ENCODE measurements around the gene NUDC. TPM values are rescaled to one million over a fixed set of nuclear protein-coding genes. Genes with fewer than 3 reads are reported as not detected.

The NUDC gene
- total RNA-seq, 4 donors from 2014 or later = 35.5 to 53.7 (median 44.5) TPM

- no peak for ATAC-seq (ENCODE audit: low FRiP score)
- TF ChIP-seq CTCF (IDR thresholded peaks at IDR 0.05) = no peak
- no peak for DNase-seq (ENCODE audit: low spot score)
These were observed 72.7 kb downstream of the NUDC start for GRCh38 chr1:26994020-26994786.

- TF ChIP-seq CTCF (IDR thresholded peaks at IDR 0.05) = no peak
- no peak for DNase-seq (ENCODE audit: low spot score)
- ATAC-seq (ENCODE audit: low FRiP score) = no peak
These were observed 73.4 kb downstream of the NUDC start for GRCh38 chr1:26994787-26995517.

GRCh38 chr1:26996024-26996423, 74.5 kb downstream of the NUDC start:
- no peak for ATAC-seq (ENCODE audit: low FRiP score)
- no peak for DNase-seq (ENCODE audit: low spot score)
- no peak for TF ChIP-seq CTCF (IDR thresholded peaks at IDR 0.05)

Other genes starting within 250 kb of the NUDC start
- 10 to 100 TPM; 25.8 to 48.4 (median 40.6) TPM for gene ARID1A, start 225.7 kb upstream of the NUDC start, total RNA-seq
- gene PIGV, start 133.8 kb upstream of the NUDC start, total RNA-seq = 10 to 100 TPM in 3 of 4 donors, 1 to 10 TPM in 1; 7.9 to 17.1 (median 16.5) TPM
- gene ZDHHC18, start 95.1 kb upstream of the NUDC start, total RNA-seq = 10 to 100 TPM; 27.4 to 81.1 (median 33.5) TPM
- gene SFN, start 58.6 kb upstream of the NUDC start, total RNA-seq = 1 to 10 TPM in 2 of 4 donors, under 1 TPM in 1, not detected in 1; 0.38 to 4.9 (median 1.9) TPM
- gene GPN2, start 31.5 kb upstream of the NUDC start, total RNA-seq = 10 to 100 TPM in 3 of 4 donors, 1 to 10 TPM in 1; 9.4 to 18.0 (median 11.0) TPM
- 10 to 100 TPM in 2 of 4 donors, 1 to 10 TPM in 2; 5.4 to 13.6 (median 10.6) TPM for gene GPATCH3, start 21.3 kb upstream of the NUDC start, total RNA-seq
- not detected for gene NR0B2, start 7.8 kb upstream of the NUDC start, total RNA-seq
- under 1 TPM in 2 of 4 donors, not detected in 2; 0.28 to 0.50 TPM for gene KDF1, start 38.7 kb downstream of the NUDC start, total RNA-seq
- gene TRNP1, start 71.9 kb downstream of the NUDC start, total RNA-seq = 10 to 100 TPM in 3 of 4 donors, 1 to 10 TPM in 1; 7.1 to 24.6 (median 15.2) TPM
- 10 to 100 TPM in 2 of 4 donors, 1 to 10 TPM in 2; 2.4 to 16.1 (median 10.4) TPM for gene TENT5B, start 91.1 kb downstream of the NUDC start, total RNA-seq
- gene SLC9A1, start 233.4 kb downstream of the NUDC start, total RNA-seq = 10 to 100 TPM in 2 of 4 donors, 1 to 10 TPM in 2; 6.1 to 12.0 (median 10.0) TPM

All from omental fat pad (tissue), 4 donors.